GOT3 (cell line): ENCODE data around the gene GMPR.
"Not testable (repeated sequence)": the region's sequence is repeated elsewhere in the genome, so short reads cannot be mapped to it uniquely, and the experiment has no call there.

ENCODE experiments used
- DNase-seq: peaks from one replicate; lab custom pipeline; 2025; ENCODE audit warnings: mixed read lengths; lab: John Stamatoyannopoulos, UW

GMPR gene

GRCh38 chr6:16248271-16248853 lies 10.0 kb downstream of the GMPR start:
- DNase-seq, result no peak

- DNase-seq, result no peak
These were observed 11.6 kb downstream of the GMPR start for GRCh38 chr6:16249971-16250370.

GRCh38 chr6:16251706-16252105 lies 13.3 kb downstream of the GMPR start:
- DNase-seq, result no peak

DNA sequence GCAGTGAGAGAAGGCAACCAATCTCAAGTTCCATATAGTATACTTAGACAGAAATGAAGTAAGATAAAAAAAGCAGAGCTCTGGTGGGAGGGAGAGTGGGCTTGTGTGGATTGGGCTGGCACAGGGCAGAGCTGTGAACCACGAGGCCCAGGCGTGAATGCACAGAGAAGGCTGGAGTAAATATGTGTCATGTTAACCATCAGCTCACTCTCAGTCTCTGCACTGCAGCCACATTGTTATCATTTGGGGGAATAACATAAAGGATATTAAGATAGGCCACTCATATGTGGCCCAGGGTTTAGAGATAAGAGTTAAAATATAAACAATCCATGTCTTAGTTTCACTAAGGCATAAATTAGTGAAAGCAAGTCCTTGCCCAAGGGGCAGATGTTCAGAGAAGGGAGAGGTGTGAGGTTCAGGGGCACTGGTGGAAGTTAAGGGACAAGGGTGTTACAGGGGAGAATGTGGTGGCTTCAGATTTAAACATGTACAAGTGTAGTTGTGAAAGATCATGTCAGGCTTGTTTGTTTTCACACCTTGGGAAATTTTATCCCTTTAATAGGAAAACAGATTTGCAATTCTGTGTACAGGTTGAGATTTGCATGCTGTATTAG lies 14.4 kb downstream of the GMPR start:
- no peak for DNase-seq

GRCh38 chr6:16253399-16254144 lies 15.2 kb downstream of the GMPR start:
- no peak for DNase-seq

DNA sequence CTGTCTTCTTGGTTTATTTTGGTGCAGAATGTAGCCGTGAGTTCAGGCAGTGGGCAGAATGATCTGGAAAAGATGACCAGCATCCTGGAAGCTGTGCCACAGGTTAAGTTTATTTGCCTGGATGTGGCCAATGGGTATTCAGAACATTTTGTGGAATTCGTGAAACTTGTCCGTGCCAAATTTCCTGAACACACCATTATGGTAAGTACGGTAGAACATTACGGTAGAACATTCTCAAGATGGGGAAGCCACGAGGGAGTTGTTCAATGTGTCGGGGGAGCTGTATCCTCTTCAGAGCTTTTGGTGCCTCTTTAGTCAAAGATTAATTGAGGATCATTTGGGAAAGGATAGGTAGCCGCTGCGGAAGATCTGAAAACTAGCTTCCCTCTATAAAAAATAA lies 16.1 kb downstream of the GMPR start:
- no peak for DNase-seq

GRCh38 chr6:16256781-16257180 lies 18.4 kb downstream of the GMPR start:
- no peak for DNase-seq

DNA sequence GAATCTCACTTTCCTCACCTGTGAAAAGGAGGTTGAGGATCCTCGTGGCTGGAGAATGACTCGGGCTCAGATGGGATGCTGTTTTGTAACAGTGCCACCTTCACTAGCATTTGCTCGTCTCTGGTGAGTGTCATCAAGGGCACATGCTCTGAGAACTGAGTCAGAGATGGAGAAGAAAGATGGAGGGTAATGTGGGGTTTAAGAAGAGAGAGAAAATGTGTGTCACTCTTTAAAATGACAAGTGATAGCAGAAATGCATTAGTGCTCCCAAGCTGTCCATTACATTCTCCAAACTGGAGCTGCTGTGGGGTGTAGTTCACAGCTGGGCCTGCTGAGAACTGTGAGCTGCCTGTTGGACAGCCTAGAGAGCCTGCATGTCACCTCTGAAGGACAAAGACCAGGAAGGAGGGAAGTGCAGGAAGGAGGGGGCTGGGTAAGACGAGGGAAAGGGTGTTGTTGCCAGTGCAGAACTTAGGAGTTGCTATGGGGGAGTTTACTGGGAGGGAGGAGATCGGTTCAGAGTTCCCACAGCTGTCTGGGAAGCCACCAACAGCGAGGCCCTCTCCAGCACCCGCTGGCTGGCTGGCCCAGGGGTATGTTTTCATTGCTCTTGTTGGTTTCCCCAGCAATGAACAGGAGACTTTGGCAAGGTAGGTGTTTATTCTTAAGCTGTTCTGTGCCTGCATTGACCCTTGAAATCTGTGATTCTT lies 19.8 kb downstream of the GMPR start:
- DNase-seq, result no peak

DNA sequence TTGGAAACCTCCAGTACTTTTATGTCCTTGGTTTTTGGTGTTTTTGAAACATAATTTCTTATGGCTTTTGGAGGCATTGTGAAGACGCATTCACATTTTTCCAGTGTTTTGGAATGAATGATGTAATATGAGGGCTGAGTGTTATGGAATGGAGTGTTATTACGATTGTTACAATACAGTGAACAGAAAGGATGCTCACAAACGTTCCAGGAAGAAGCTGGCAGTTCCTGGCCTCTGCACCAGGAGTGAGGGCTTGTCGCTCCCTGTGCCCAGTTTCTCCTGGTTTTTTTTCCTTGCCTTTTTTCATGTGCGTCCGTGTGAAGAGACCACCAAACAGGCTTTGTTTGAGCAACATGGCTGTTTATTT lies 20.3 kb downstream of the GMPR start:
- DNase-seq, result no peak

DNA sequence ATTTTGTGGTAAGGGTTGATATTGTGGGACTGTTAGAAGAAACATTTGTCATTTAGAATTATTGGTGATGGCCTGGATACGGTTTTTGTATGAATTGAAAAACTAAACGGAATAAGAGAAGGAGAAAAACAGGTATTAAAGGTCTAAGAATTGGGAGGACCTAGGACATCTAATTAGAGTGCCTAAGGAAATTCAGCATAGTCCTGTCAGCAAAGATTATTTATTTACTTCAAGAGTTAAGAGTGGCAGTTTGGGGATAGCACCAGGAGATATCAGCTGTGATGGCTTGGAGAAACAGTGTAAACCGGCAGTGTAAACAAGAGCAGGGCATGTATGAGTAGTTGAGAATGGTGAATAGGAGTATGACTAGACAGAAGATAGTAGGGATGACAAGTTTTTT lies 21.2 kb downstream of the GMPR start:
- DNase-seq, result not testable (repeated sequence)

GRCh38 chr6:16260602-16261001 lies 22.2 kb downstream of the GMPR start:
- not testable (repeated sequence) for DNase-seq

GRCh38 chr6:16262773-16263172 lies 24.4 kb downstream of the GMPR start:
- not testable (repeated sequence) for DNase-seq

DNA sequence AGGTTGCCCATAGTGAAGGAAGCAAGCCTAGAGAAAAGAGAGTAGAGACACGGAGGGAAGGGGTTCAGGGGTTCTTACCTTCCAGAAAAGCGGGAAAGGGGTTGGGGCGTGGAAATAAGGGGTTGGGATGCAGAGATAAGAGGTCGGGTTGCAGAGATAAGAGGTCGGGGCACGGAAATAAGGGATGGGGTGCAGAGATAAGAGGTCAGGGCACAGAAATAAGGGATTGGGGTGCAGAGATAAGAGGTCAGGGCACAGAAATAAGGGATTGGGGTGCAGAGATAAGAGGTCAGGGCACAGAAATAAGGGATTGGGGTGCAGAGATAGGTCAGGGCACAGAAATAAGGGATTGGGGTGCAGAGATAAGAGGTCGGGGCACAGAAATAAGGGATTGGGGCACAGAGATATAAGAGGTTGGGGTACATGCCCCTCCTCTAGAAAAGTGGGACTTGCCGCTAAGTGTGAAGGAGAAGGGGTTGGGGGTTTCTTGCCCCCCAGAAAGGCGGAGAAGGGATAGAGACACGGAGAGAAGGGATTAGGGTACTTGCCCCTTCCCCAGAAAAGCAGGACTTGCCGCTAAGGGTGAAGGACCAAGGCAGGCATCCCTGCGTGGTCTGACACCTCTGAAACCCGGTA lies 25.2 kb downstream of the GMPR start:
- DNase-seq, result not testable (repeated sequence)

DNA sequence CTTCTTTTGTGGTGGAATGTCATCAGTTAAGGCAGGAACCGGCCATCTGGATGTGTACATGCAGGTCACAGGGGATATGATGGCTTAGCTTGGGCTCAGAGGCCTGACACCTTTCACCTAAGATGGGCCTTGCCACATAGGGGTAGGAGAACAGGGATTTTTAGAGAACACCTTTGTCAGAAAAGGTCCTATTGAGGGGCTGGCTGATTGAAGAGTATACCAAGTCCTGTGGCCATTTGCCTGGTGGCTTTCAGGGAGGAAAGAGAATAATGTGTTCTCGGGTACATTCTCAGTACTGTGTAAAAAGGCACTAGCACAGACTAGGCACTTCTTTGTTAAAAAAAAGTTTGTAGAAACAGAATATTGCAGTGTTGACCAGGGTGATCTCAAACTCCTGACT lies 26.4 kb downstream of the GMPR start:
- no peak for DNase-seq

- DNase-seq, result no peak
These were observed 27.3 kb downstream of the GMPR start for GRCh38 chr6:16265351-16266341.

DNA sequence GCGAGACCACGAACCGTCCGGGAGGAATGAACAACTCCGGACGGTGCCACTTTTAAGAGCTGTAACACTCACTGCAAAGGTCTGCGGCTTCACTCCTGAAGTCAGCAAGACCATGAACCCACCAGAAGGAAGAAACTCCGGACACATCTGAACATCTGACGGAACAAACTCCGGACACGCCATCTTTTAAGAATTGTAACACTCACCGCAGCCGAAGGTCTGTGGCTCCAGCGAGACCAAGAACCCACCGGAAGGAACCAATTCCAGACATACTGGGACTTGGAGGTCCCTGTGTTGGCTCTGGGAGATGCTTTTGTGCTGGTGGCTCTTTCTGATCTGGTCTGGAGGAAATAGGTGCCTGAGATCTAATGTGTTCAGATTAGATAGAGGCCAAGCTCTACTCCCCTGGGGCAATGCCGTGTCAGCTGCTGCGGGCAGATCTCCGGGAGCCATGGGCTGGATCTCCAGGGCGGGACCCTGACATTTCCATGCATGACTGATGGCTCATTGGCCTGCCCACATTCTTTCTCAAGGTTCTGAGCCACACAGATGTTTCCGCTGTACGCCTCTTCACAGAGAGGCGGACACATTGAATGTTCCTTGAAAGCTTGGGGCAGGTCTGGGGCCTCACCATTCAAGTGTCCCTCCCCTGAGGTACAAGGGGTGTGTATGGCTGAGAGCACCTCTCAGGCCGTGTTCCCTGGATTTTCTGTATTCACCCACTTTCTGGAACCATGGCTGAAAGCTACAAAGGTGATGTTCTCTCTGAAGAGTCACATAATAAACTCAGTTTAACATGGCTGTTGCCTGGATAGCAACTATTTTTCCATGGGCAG lies 29.3 kb downstream of the GMPR start:
- DNase-seq, result no peak

DNA sequence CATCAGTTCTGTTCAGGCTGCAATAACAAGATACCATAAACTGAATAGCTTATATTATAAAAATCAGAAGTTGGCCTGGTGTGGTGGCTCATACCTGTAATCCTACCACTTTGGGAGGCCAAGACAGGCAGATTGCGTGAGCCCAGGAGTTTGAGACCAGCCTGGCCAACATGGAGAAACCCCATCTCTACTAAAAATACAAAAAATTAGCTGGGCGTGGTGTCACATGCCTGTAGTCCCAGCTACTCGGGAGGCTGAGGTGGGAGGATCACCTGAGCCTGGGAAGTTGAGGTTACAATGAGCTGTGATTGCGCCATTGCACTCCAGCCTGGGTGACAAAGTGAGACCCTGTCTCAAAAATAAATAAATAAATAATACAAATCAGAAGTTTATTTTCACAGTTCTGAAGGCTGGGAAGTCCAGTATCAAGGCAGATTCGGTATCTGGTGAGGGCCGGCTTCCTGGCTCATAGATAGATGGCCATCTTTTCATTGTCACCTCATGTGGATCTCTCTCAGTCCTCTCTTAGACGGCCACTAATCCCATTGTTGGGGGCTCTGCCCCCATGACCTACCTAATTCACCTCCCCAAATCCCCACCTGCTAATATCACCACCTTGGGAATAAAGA lies 31.2 kb downstream of the GMPR start:
- not testable (repeated sequence) for DNase-seq

DNA sequence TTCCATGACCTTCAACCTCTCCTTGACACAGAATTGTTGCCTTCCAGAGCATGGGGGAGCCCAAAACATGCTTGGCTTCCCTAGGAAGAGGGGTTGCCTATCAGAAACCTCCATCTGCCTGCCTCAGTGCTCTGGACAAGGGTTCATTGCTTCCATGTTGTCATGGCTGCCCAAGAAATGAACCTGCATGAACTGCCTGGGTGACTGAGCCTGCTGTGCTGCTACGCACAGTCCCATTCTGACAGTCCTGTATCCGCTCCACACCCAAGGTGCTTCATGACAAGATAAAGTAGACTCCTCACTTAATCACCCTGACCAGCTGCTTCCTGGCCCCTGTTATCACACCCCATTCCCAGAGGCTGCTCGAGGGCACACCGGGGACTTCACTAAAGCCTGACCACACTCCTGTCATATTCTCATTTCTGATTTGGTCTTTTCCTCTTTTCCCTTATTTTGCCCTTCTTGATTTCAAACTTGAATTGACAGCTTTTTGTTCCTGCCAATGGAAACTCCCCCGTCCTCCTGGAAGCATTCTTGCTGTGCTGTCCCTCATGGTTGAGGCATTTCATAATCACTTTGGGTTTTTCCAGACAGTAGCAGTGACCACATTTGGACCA lies 31.9 kb downstream of the GMPR start:
- DNase-seq, result no peak

- DNase-seq, result no peak
These were observed 33.0 kb downstream of the GMPR start for GRCh38 chr6:16271428-16271827.
